Neural cell (in vitro differentiated cells): ENCODE results near the gene C4A.
"Not testable (repeated sequence)": the region's sequence is repeated elsewhere in the genome, so short reads cannot be mapped to it uniquely, and the experiment has no call there.

Source experiments
- CTCF ChIP-seq: fragments of 450-650 bp; IDR thresholded peaks from 2 replicates; pipeline ENCODE4 v1.5.1; 2014; ENCODE audit warnings: antibody characterized with exemption, mild to moderate bottlenecking, moderate library complexity; ENCODE audit not compliant: poor library complexity, severe bottlenecking
- EP300 ChIP-seq: fragments of 450-650 bp; conservative IDR thresholded peaks from 2 replicates; pipeline ENCODE4 v1.6.1; 2014; ENCODE audit warnings: antibody characterized with exemption, mild to moderate bottlenecking, moderate library complexity; ENCODE audit not compliant: poor library complexity, severe bottlenecking
- EZH2 ChIP-seq: fragments of 200-600, 300-800 bp; shearing (Covaris generic), sonication (generic); IDR thresholded peaks from 2 replicates; pipeline ENCODE4 v1.6.1; 2014; ENCODE audit warnings: antibody characterized with exemption, low read length, borderline replicate concordance, mild to moderate bottlenecking; ENCODE audit not compliant: insufficient read depth, poor library complexity, severe bottlenecking
- POLR2AphosphoS5 ChIP-seq: IDR thresholded peaks from 2 replicates; pipeline ENCODE4 v1.6.1; 2012
- RAD21 ChIP-seq: fragments of 450-650 bp; conservative IDR thresholded peaks from 2 replicates; pipeline ENCODE4 v1.6.1; 2014; ENCODE audit warnings: antibody characterized with exemption, mild to moderate bottlenecking, moderate library complexity
- REST ChIP-seq: IDR thresholded peaks from 2 replicates; pipeline ENCODE4 v1.6.1; 2012; ENCODE audit warnings: borderline replicate concordance
- SMC3 ChIP-seq: fragments of 450-650 bp; conservative IDR thresholded peaks from 2 replicates; pipeline ENCODE4 v1.6.1; 2014; ENCODE audit warnings: antibody characterized with exemption, mild to moderate bottlenecking, moderate library complexity; ENCODE audit not compliant: poor library complexity
- TAF1 ChIP-seq: IDR thresholded peaks from 2 replicates; pipeline ENCODE4 v1.6.1; 2012; ENCODE audit warnings: low read depth

DNA sequence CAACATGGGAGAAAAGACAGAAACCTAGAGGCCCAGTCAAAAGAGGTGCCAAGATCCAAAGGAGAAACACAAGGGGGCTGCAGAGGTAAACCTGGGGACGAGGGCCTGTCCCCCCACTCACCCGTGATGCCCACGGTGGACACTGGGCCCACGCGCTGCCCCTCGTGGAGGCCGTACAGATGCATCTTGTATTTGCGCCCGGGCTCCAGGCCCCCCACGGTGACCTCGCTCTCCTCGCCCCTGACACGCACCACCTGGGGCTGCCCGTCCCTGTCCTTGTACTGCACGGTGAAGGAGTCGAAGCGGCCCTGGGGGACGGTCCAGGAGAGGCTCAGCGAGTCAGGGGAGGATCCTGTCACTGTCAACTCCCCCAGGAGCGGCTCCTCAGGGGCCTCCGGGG is 67.3 kb downstream of the C4A start:
- not testable (repeated sequence) for TF ChIP-seq CTCF, EP300, EZH2, REST, SMC3, TAF1, RAD21, POLR2AphosphoS5
